ENCODE measurements around the gene GALNT6. TPM values are rescaled to one million over a fixed set of nuclear protein-coding genes. Genes with fewer than 3 reads are reported as not detected.
A peak's percentile ranks its signal among the peaks of the same experiment; 100 is the strongest.

GALNT6 gene
- total and polyA plus RNA-seq, 2 experiments from 2014 or later = 4.3 to 9.4 TPM

- no peaks in the 10 kb centered on the region for H3K27me3 ChIP-seq (replicated peaks; ENCODE audit: insufficient read depth)
- peak overlapping the region; percentile 35 for H3K27ac ChIP-seq
- no peak for DNase-seq
- H3K36me3 ChIP-seq (ENCODE audit: low read depth) = no peaks in the 10 kb centered on the region
- H3K9me2 ChIP-seq (ENCODE audit: insufficient read depth) = no peaks in the 10 kb centered on the region
- H3K4me3 ChIP-seq = no peak overlapping the region
- H3K79me2 ChIP-seq (ENCODE audit: insufficient read depth) = no peaks in the 10 kb centered on the region
- H3K9ac ChIP-seq = no peak overlapping the region
- peaks cover 29% of the 10 kb centered on the region for H3K4me1 ChIP-seq (ENCODE audit: insufficient read depth)
- in situ Hi-C loops (cut with MboI) = no loop called here
- TF ChIP-seq EZH2 (IDR thresholded peaks at IDR 0.05; ENCODE audit: insufficient read depth, poor library complexity, severe bottlenecking) (no peak), EZH2phosphoT487 (IDR thresholded peaks at IDR 0.05; ENCODE audit: insufficient read depth, low read depth) (no peak)
- WGBS, 2 experiments (ENCODE audit: low coverage in 1 of 2, low lambda C conversion rate in 2 of 2, missing lambda C conversion rate in 2 of 2) = 71 to 72% methylated on average over 2 of the region's 2 CpGs
- no peaks in the 10 kb centered on the region for H3K9me3 ChIP-seq (ENCODE audit: low read depth)
- H3K4me2 ChIP-seq (ENCODE audit: unreplicated experiment) = peak overlapping the region; percentile 33
- peaks cover 27% of the 10 kb centered on the region for H3F3A ChIP-seq (ENCODE audit: insufficient read depth)
- no peaks in the 10 kb centered on the region for H4K20me1 ChIP-seq (ENCODE audit: insufficient read depth)
- H2AFZ ChIP-seq = peak overlapping the region; percentile 83
These were observed 16.8 kb downstream of the GALNT6 start for GRCh38 chr12:51374361-51374760.

- no peaks in the 10 kb centered on the region for H3K36me3 ChIP-seq (ENCODE audit: low read depth)
These were observed 18.0 kb downstream of the GALNT6 start for GRCh38 chr12:51373187-51373586.

GRCh38 chr12:51372021-51372420 is 19.2 kb downstream of the GALNT6 start:
- peak overlapping the region; percentile 54 for H3K9ac ChIP-seq
- in situ Hi-C loops (cut with MboI) = no loop called here
- no peaks in the 10 kb centered on the region for H3K36me3 ChIP-seq (ENCODE audit: low read depth)

More at GRCh38 chr12:51373187-51373586, 18.0 kb downstream of the GALNT6 start:
- DNase-seq = no peak
- Histone ChIP-seq H4K20me1 (ENCODE audit: insufficient read depth) (no peaks in the 10 kb centered on the region), H3K9me2 (ENCODE audit: insufficient read depth) (no peaks in the 10 kb centered on the region), H3K4me2 (ENCODE audit: unreplicated experiment) (no peak overlapping the region), H3K4me1 (ENCODE audit: insufficient read depth) (peaks cover 29% of the 10 kb centered on the region), H3K4me3 (no peak overlapping the region), H3K27me3 (replicated peaks; ENCODE audit: insufficient read depth) (no peaks in the 10 kb centered on the region), H3K27ac (no peak overlapping the region), H3K9ac (no peak overlapping the region), H3F3A (ENCODE audit: insufficient read depth) (peaks cover 27% of the 10 kb centered on the region), H2AFZ (no peak overlapping the region), H3K9me3 (ENCODE audit: low read depth) (no peaks in the 10 kb centered on the region), H3K79me2 (ENCODE audit: insufficient read depth) (no peaks in the 10 kb centered on the region)
- TF ChIP-seq EZH2 (IDR thresholded peaks at IDR 0.05; ENCODE audit: insufficient read depth, poor library complexity, severe bottlenecking) (no peak), EZH2phosphoT487 (IDR thresholded peaks at IDR 0.05; ENCODE audit: insufficient read depth, low read depth) (no peak)
- 98% methylated on average over 3 of the region's 3 CpGs for WGBS, 2 experiments (ENCODE audit: low coverage in 1 of 2, low lambda C conversion rate in 2 of 2, missing lambda C conversion rate in 2 of 2)
- in situ Hi-C loops (cut with MboI) = no loop called here

GRCh38 chr12:51371295-51371953 is 19.8 kb downstream of the GALNT6 start:
- Histone ChIP-seq H3K4me3 (peak overlapping the region; percentile 18; the same call in 1 of the 2 replicates), H3K27ac (peak overlapping the region; percentile 77), H3K9ac (peak overlapping the region; percentile 54), H3K79me2 (ENCODE audit: insufficient read depth) (no peaks in the 10 kb centered on the region), H2AFZ (peak overlapping the region; percentile 59), H3K36me3 (ENCODE audit: low read depth) (no peaks in the 10 kb centered on the region), H3K4me1 (ENCODE audit: insufficient read depth) (peaks cover 29% of the 10 kb centered on the region), H3F3A (ENCODE audit: insufficient read depth) (peaks cover 27% of the 10 kb centered on the region), H4K20me1 (ENCODE audit: insufficient read depth) (no peaks in the 10 kb centered on the region), H3K9me3 (ENCODE audit: low read depth) (no peaks in the 10 kb centered on the region), H3K27me3 (replicated peaks; ENCODE audit: insufficient read depth) (no peaks in the 10 kb centered on the region), H3K9me2 (ENCODE audit: insufficient read depth) (no peaks in the 10 kb centered on the region), H3K4me2 (ENCODE audit: unreplicated experiment) (peak overlapping the region; percentile 52)
- WGBS, 2 experiments (ENCODE audit: low coverage in 1 of 2, low lambda C conversion rate in 2 of 2, missing lambda C conversion rate in 2 of 2) = 4% methylated on average over 8 of the region's 8 CpGs
- no peak for TF ChIP-seq EZH2 (IDR thresholded peaks at IDR 0.05; ENCODE audit: insufficient read depth, poor library complexity, severe bottlenecking)
- no peak for TF ChIP-seq EZH2phosphoT487 (IDR thresholded peaks at IDR 0.05; ENCODE audit: insufficient read depth, low read depth)
- peak; percentile 98 for DNase-seq
- in situ Hi-C loops (cut with MboI) = no loop called here

More at GRCh38 chr12:51372021-51372420, 19.2 kb downstream of the GALNT6 start:
- Histone ChIP-seq H3K4me1 (ENCODE audit: insufficient read depth) (peaks cover 29% of the 10 kb centered on the region), H3K79me2 (ENCODE audit: insufficient read depth) (no peaks in the 10 kb centered on the region), H3K9me3 (ENCODE audit: low read depth) (no peaks in the 10 kb centered on the region), H3F3A (ENCODE audit: insufficient read depth) (peaks cover 27% of the 10 kb centered on the region), H3K4me2 (ENCODE audit: unreplicated experiment) (peak overlapping the region; percentile 52), H3K27me3 (replicated peaks; ENCODE audit: insufficient read depth) (no peaks in the 10 kb centered on the region), H3K27ac (peak overlapping the region; percentile 77), H2AFZ (peak overlapping the region; percentile 59), H3K4me3 (peak overlapping the region; percentile 18; the same call in 1 of the 2 replicates), H3K9me2 (ENCODE audit: insufficient read depth) (no peaks in the 10 kb centered on the region), H4K20me1 (ENCODE audit: insufficient read depth) (no peaks in the 10 kb centered on the region)
- DNase-seq = peak; percentile 39
- TF ChIP-seq EZH2 (IDR thresholded peaks at IDR 0.05; ENCODE audit: insufficient read depth, poor library complexity, severe bottlenecking) = no peak
- no peak for TF ChIP-seq EZH2phosphoT487 (IDR thresholded peaks at IDR 0.05; ENCODE audit: insufficient read depth, low read depth)
- 95 to 100% methylated on average over 2 of the region's 2 CpGs for WGBS, 2 experiments (ENCODE audit: low coverage in 1 of 2, low lambda C conversion rate in 2 of 2, missing lambda C conversion rate in 2 of 2)

All from GM23248 (cell line).